WTC11 (cell line): ENCODE data around the gene ZNF445.

Source experiments
- ATF2 ChIP-seq: sonication (generic); formaldehyde crosslinking; IDR thresholded peaks from 2 replicates; pipeline ENCODE4 v1.8.1; 2022; ENCODE audit warnings: low read depth, missing genetic modification reagents, borderline replicate concordance
- CTCF ChIP-seq: fragments of 200-600 bp; IDR thresholded peaks from 2 replicates; pipeline ENCODE4 v1.8.0; 2022; ENCODE audit warnings: antibody characterized with exemption
- E2F5 ChIP-seq: sonication (generic); formaldehyde crosslinking; IDR thresholded peaks from 2 replicates; pipeline ENCODE4 v1.8.1; 2022; ENCODE audit warnings: mild to moderate bottlenecking, moderate library complexity, missing genetic modification reagents
- ESRRA ChIP-seq: sonication (generic); formaldehyde crosslinking; IDR thresholded peaks from 2 replicates; pipeline ENCODE4 v1.8.1; 2022; ENCODE audit warnings: mild to moderate bottlenecking, missing genetic modification reagents, borderline replicate concordance
- FOXJ3 ChIP-seq: sonication (generic); formaldehyde crosslinking; IDR thresholded peaks from 2 replicates; pipeline ENCODE4 v1.9.0; 2021; ENCODE audit warnings: missing genetic modification reagents, mild to moderate bottlenecking, borderline replicate concordance
- JUN ChIP-seq: sonication (generic); formaldehyde crosslinking; IDR thresholded peaks from 2 replicates; pipeline ENCODE4 v1.8.0; 2023; ENCODE audit warnings: mild to moderate bottlenecking, missing genetic modification reagents
- NR2C2 ChIP-seq: sonication (generic); formaldehyde crosslinking; IDR thresholded peaks from 2 replicates; pipeline ENCODE4 v1.8.0; 2022; ENCODE audit warnings: mild to moderate bottlenecking, missing genetic modification reagents
- STAT6 ChIP-seq: sonication (generic); formaldehyde crosslinking; conservative IDR thresholded peaks from 2 replicates; pipeline ENCODE4 v1.8.1; 2023; ENCODE audit warnings: mild to moderate bottlenecking, low read depth, missing genetic modification reagents, moderate library complexity
- ZNF232 ChIP-seq: sonication (generic); formaldehyde crosslinking; IDR thresholded peaks from 2 replicates; pipeline ENCODE4 v1.8.0; 2022; ENCODE audit warnings: mild to moderate bottlenecking, missing genetic modification reagents

- TF ChIP-seq E2F5 (CRISPR knock-in tag) (no peak), FOXJ3 (CRISPR knock-in tag) (no peak), STAT6 (no peak), CTCF (no peak), NR2C2 (CRISPR knock-in tag) (no peak), ATF2 (CRISPR knock-in tag) (no peak), ESRRA (CRISPR knock-in tag) (no peak), JUN (CRISPR knock-in tag) (no peak), ZNF232 (CRISPR knock-in tag) (no peak)
Measured at GRCh38 chr3:44476181-44476611, 1.3 kb downstream of the ZNF445 start.
